SH-SY5Y (cell line): ENCODE measurements around the gene DPP10.

Experiments used
- GATA2 ChIP-seq: IDR thresholded peaks from 2 replicates; pipeline ENCODE4 v1.6.1; 2011; ENCODE audit warnings: mild to moderate bottlenecking, low read depth, low read length
- GATA3 ChIP-seq: IDR thresholded peaks from 2 replicates; pipeline ENCODE4 v1.6.1; 2011; ENCODE audit warnings: low read depth, mild to moderate bottlenecking, low read length, moderate library complexity

GRCh38 chr2:115234737-115235136 lies 792.3 kb downstream of the DPP10 start:
- TF ChIP-seq GATA2 (no peak), GATA3 (no peak)
